Measurements from ENCODE around the gene GLI2. TPM values are rescaled to one million over a fixed set of nuclear protein-coding genes. Genes with fewer than 3 reads are reported as not detected.

The GLI2 gene
- total and polyA plus RNA-seq, 9 of the 15 experiments (the other 6 are each of a cell fraction or from before 2014, with no cell fraction given): 0.24 TPM; not detected in 8

- FAIRE-seq (no peak), DNase-seq (ENCODE audit: extremely low read depth in 1 of 4, low spot score in 3 of 4) (no peak), ATAC-seq (peak; percentile 36; the same call in 2 of the 3 replicates)
- no peaks in the 10 kb centered on the region for H3K36me3 ChIP-seq (ENCODE audit: control insufficient read depth, insufficient read depth, low read length)
- H3K27me3 ChIP-seq (ENCODE audit: control insufficient read depth in 2 of 2, insufficient read depth in 2 of 2, low read length in 2 of 2): peaks cover 54 to 75% of the 10 kb centered on the region in 2 experiments; a peak in 4 of 5 replicates
- WGBS (ENCODE audit: insufficient coverage, low coverage, missing lambda C conversion rate): 6% methylated on average over 18 of the region's 20 CpGs
- no peak overlapping the region for H2AFZ ChIP-seq (ENCODE audit: low read depth, low read length)
- intact Hi-C loops (cut with micrococcal nuclease): no loop called here
- no peak overlapping the region for H3K27ac ChIP-seq (ENCODE audit: extremely low read depth, low read depth, low read length)
- no peaks in the 10 kb centered on the region for H3K9me1 ChIP-seq (ENCODE audit: control insufficient read depth, insufficient read depth, low read length)
- in situ Hi-C loops (cut with MboI): no loop called here
- no peak overlapping the region for H3K4me3 ChIP-seq
- H3K9me3 ChIP-seq (replicated peaks; ENCODE audit: control insufficient read depth, insufficient read depth, low read depth, low read length): no peaks in the 10 kb centered on the region
- CTCF ChIA-PET (ENCODE audit: low intra/inter-chr PET ratio): no interaction called here
- TF ChIP-seq SP2 (IDR thresholded peaks at IDR 0.05; ENCODE audit: extremely low read depth, low read depth, low read length, poor library complexity, severe bottlenecking) (no peak), AFF4 (CRISPR knock-in tag; IDR thresholded peaks at IDR 0.05) (no peak), ZNF512 (tag; IDR thresholded peaks at IDR 0.05) (peak; percentile 63)
- H4K20me1 ChIP-seq (replicated peaks; ENCODE audit: control insufficient read depth, insufficient read depth, low read length): no peaks in the 10 kb centered on the region; the same call in 1 of the 2 replicates
- H3K9ac ChIP-seq (ENCODE audit: insufficient read depth in 1 of 2, low read depth in 2 of 2, low read length in 2 of 2): no peak overlapping the region
- no peaks in the 10 kb centered on the region for H3K79me2 ChIP-seq (ENCODE audit: control insufficient read depth, insufficient read depth, low read length)
- H3K4me1 ChIP-seq (replicated peaks in 1 of 2; ENCODE audit: control insufficient read depth in 2 of 2, insufficient read depth in 2 of 2, low read length in 2 of 2): peaks cover 0 to 11% of the 10 kb centered on the region in 2 experiments; a peak in 1 of 5 replicates
- H3K4me2 ChIP-seq (ENCODE audit: insufficient read depth, low read length): no peak overlapping the region
- BruUV-seq (replicated peaks): no TSS peak
- POLR2A ChIA-PET: no interaction called here
These were observed 5.3 kb downstream of the GLI2 start for GRCh38 chr2:120740765-120741524.

Data from K562 (cell line).